Brain microvascular endothelial cell (primary cell): ENCODE results near the gene SFXN4.

Experiments used
- DNase-seq: peaks from one replicate; pipeline ENCODE4 v3.0.0-alpha.2; 2020
- H3K27ac ChIP-seq: fragments of 250-450 bp; sonication (Bioruptor Pico); 2 replicates; pipeline ENCODE4 v1.5.1; 2020; ENCODE audit warnings: mild to moderate bottlenecking, moderate library complexity
- H3K27me3 ChIP-seq: fragments of 250-450 bp; sonication (Bioruptor Pico); replicated peaks from 2 replicates; pipeline ENCODE4 v1.5.1; 2020; ENCODE audit warnings: mild to moderate bottlenecking
- H3K36me3 ChIP-seq: fragments of 250-450 bp; sonication (Bioruptor Pico); replicated peaks from 2 replicates; pipeline ENCODE4 v1.5.1; 2020; ENCODE audit warnings: mild to moderate bottlenecking
- H3K4me3 ChIP-seq: 2 replicates; pipeline ENCODE4 v1.5.1; 2011; ENCODE audit warnings: low read depth, mild to moderate bottlenecking, control low read depth, low read length, moderate library complexity
- in situ Hi-C: cut with HindIII; loops from 2 replicates; pipeline ENCODE4 v1.10.0; 2017; ENCODE audit warnings: low sequenced_read_pairs, low pct_ligation_motif_present
- TF ChIP-seq, protein P1 (sequence below): IDR thresholded peaks from 2 replicates; pipeline ENCODE4 v1.5.1; 2011; ENCODE audit warnings: low read depth, mild to moderate bottlenecking, moderate library complexity, low read length, control low read depth, inconsistent platforms; ENCODE audit errors: missing control alignments

Gene SFXN4

DNA sequence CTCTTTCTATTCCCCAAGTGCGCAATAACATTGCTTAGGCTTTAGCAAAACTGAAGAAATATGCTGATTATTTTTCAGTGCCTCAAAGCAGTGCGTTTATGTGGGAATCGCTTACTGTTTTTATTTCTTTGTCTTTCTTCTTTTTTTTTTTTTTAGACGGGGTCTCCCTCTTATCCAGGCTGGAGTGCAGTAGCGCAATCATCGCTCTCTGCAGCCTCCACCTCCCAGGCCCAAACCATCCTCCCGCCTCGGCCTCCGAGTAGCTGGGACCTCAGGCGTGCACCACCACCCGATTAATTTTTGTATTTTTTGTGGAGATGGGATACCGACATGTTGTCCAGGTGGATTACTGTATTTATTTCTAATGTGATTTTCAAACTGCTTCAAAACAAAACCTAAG, 60.4 kb downstream of the SFXN4 start:
- in situ Hi-C loops, result no loop called here
- Histone ChIP-seq H3K27ac (no peak overlapping the region), H3K36me3 (peaks cover 7% of the 10 kb centered on the region), H3K4me3 (peak overlapping the region; percentile 81), H3K27me3 (no peaks in the 10 kb centered on the region)
- TF ChIP-seq, protein P1, sequence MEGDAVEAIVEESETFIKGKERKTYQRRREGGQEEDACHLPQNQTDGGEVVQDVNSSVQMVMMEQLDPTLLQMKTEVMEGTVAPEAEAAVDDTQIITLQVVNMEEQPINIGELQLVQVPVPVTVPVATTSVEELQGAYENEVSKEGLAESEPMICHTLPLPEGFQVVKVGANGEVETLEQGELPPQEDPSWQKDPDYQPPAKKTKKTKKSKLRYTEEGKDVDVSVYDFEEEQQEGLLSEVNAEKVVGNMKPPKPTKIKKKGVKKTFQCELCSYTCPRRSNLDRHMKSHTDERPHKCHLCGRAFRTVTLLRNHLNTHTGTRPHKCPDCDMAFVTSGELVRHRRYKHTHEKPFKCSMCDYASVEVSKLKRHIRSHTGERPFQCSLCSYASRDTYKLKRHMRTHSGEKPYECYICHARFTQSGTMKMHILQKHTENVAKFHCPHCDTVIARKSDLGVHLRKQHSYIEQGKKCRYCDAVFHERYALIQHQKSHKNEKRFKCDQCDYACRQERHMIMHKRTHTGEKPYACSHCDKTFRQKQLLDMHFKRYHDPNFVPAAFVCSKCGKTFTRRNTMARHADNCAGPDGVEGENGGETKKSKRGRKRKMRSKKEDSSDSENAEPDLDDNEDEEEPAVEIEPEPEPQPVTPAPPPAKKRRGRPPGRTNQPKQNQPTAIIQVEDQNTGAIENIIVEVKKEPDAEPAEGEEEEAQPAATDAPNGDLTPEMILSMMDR, result no peak
- DNase-seq, result no peak

DNA sequence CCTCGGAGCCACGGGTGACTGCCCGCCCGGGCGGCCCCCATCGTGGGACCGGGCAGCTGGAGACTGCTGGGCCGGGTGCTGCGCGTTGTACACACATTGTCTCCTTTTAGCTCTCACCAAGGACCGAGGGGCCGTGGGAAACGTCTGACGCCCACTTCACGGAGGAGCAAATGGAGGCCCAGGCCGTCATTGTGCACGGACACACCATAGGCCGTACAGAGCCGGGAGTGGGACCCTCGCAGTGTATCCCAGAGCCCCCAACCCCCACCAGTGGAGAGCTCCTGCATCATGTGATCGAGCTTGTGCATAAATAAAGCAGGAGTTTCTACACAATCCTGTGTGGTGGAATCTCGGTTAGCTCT, 60.9 kb downstream of the SFXN4 start:
- in situ Hi-C loops, result no loop called here
- Histone ChIP-seq H3K27ac (peak overlapping the region; percentile 13), H3K27me3 (no peaks in the 10 kb centered on the region), H3K4me3 (peak overlapping the region; percentile 81), H3K36me3 (peaks cover 7% of the 10 kb centered on the region)
- no peak for DNase-seq
- TF ChIP-seq, protein P1, result no peak

DNA sequence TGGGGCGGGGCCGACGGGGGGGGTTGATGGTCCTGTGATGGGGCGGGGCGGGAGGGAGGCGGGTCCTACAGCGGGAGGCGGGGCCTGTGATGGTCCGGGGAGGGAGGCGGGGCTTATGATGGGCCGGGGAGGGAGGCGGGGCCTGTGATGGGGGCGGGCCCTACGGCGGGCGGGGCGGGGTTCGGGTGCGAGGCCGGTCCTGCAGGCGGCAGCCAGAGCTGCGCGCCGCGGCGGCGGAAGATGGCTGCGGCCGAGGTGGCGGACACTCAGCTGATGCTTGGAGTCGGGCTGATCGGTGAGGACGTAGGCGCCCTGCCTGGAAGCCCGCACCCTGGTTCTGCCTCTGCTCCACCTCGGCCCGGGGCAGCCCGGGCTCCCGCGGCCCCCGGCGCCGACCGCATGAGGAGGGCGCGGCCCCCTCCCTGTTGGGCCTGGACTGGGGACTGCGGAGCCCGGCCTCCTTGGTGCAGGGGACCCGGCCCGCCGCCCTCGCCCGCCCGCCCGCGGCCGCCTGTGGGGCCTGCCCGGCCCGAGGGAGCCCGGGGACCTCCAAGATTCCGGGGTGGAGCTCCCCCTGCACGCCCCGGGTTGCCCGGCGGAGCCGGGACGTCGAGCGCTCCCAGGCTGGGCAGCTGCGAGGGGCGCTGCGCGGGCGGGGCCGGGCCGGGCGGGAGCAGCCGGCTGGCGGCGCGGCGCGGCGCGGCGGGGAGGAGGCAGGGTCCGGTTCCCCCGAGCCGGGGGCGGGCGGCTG, 61.4 kb downstream of the SFXN4 start, which contains the start of gene DENND10:
Gene DENND10 (plus strand): TSS at position 211 of the 751 bp plus-strand sequence. CDS start 30 bp downstream, at position 241.
- Histone ChIP-seq H3K36me3 (peaks cover 5% of the 10 kb centered on the region), H3K27ac (peak within 1 kb of the TSS; percentile 56), H3K4me3 (peak within 1 kb of the TSS; percentile 81), H3K27me3 (no peaks in the 10 kb centered on the region)
- DNase-seq, result peak; percentile 64
- TF ChIP-seq, protein P1, result no peak
- in situ Hi-C loops, result no loop called here

DNA sequence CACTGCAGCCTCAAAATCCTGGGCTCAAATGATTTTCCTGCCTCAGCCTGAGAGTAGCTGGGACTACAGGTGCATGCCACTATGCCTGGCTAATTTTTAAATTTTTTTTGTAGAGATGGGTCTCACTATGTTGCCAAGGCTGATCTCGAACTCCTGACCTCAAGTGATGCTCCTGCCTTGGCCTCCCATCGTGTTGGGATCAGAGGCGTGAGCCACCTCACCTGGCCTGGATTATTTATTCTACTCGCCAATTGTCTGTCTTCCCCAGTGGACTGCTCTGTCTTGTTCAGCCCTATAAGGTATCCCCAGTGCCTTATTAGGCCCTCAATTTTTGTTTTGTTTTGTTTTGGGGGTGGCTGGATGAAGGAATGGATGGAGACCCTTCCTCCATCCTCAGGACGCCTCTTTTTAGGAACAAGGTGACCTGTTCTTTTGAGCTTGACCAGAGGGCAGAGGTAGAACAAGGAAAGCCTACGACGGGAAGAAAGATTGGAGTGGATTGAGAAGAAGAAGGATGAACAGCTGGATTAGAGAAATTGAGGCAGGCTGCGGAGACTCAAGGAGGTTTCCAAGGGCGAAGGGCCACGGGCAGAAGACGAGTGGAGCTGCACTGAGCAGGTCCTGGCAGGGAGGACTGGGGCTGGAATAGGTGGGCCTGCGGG, 62.1 kb downstream of the SFXN4 start:
- DNase-seq, result no peak
- TF ChIP-seq, protein P1, result no peak
- Histone ChIP-seq H3K27ac (no peak overlapping the region), H3K27me3 (no peaks in the 10 kb centered on the region), H3K36me3 (no peaks in the 10 kb centered on the region), H3K4me3 (peak overlapping the region; percentile 6)
- in situ Hi-C loops, result no loop called here

DNA sequence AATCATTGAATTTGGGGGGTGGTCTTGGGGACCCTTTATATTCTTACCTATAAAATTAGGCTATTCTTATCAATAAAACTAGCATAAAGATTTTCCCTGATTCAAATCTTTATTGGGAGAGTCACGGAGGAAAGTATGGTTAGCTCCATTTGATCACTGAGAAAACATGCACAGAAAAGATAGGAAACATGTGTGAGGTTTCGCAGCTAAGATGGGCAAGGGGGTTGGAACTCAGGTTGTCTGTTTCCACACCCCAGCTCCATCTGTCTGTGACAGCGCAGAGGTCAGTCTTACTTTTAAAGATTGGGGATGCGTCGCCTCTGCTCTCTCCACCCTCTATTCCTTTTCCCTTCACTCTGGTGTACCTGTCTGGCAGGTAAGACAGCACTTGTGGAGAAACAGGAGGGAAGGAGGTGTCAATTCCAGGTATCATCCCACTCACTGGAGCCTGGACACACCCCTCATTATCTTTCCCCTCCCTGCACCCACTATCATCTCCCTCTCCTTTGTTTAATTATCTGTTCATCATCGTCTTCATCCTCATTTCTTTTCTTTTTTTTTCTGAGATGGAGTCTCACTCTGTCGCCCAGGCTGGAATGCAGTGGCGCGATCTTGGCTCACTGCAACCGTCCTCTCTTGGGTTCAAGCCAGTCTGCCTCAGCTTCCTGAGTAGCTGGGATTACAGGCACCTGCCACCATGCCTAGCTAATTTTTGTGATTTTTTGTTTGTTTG, 64.0 kb downstream of the SFXN4 start:
- TF ChIP-seq, protein P1, result no peak
- H3K36me3 ChIP-seq, result no peaks in the 10 kb centered on the region
- no peak for DNase-seq
- no peak overlapping the region for H3K4me3 ChIP-seq
- no peaks in the 10 kb centered on the region for H3K27me3 ChIP-seq
- no peak overlapping the region for H3K27ac ChIP-seq
- in situ Hi-C loops, result no loop called here
